GM18861 (cell line): ENCODE results near the gene FKBP3.
A peak's percentile ranks its signal among the peaks of the same experiment; 100 is the strongest.
"Not testable (repeated sequence)": the region's sequence is repeated elsewhere in the genome, so short reads cannot be mapped to it uniquely, and the experiment has no call there.

ENCODE experiments used
- ATAC-seq: cut with Tn5 transposase; IDR thresholded peaks from one replicate; pipeline ENCODE4 v1.9.1; 2021; ENCODE audit not compliant: unreplicated experiment

FKBP3 gene

GRCh38 chr14:45114327-45114726 lies 20.0 kb downstream of the FKBP3 start:
- ATAC-seq, result no peak

GRCh38 chr14:45112896-45113781 lies 21.1 kb downstream of the FKBP3 start:
- no peak for ATAC-seq

- no peak for ATAC-seq
These were observed 29.7 kb downstream of the FKBP3 start for GRCh38 chr14:45104561-45104960.

- no peak for ATAC-seq
These were observed 30.5 kb downstream of the FKBP3 start for GRCh38 chr14:45103806-45104205.

- no peak for ATAC-seq
These were observed 38.1 kb downstream of the FKBP3 start for GRCh38 chr14:45096218-45096617.

GRCh38 chr14:45095143-45095542 lies 39.1 kb downstream of the FKBP3 start:
- ATAC-seq, result no peak

GRCh38 chr14:45094275-45094674 lies 40.0 kb downstream of the FKBP3 start:
- no peak for ATAC-seq

- no peak for ATAC-seq
These were observed 42.6 kb downstream of the FKBP3 start for GRCh38 chr14:45091710-45092109.

GRCh38 chr14:45089813-45090212 lies 44.5 kb downstream of the FKBP3 start:
- peak; percentile 81 for ATAC-seq

GRCh38 chr14:45084946-45085346 lies 49.3 kb downstream of the FKBP3 start:
- no peak for ATAC-seq

- ATAC-seq, result peak; percentile 90
These were observed 50.1 kb downstream of the FKBP3 start, which contains the start of gene PRPF39 for GRCh38 chr14:45083976-45084722. PRPF39 (plus strand) TSS chr14:45084116; CDS start chr14:45095240, 11,124 bp downstream.

GRCh38 chr14:45083617-45083975 lies 50.7 kb downstream of the FKBP3 start:
- no peak for ATAC-seq

GRCh38 chr14:45082420-45082819 lies 51.9 kb downstream of the FKBP3 start:
- ATAC-seq, result no peak

- ATAC-seq, result not testable (repeated sequence)
These were observed 53.2 kb downstream of the FKBP3 start for GRCh38 chr14:45081096-45081495.

GRCh38 chr14:45080416-45080968 lies 53.8 kb downstream of the FKBP3 start:
- ATAC-seq, result not testable (repeated sequence)

- ATAC-seq, result no peak
These were observed 56.0 kb downstream of the FKBP3 start for GRCh38 chr14:45078323-45078722.

- no peak for ATAC-seq
These were observed 60.9 kb downstream of the FKBP3 start for GRCh38 chr14:45073231-45073879.

- ATAC-seq, result no peak
These were observed 62.2 kb downstream of the FKBP3 start for GRCh38 chr14:45072126-45072525.

GRCh38 chr14:45070215-45070614 lies 64.1 kb downstream of the FKBP3 start:
- ATAC-seq, result no peak

- ATAC-seq, result no peak
These were observed 65.9 kb downstream of the FKBP3 start for GRCh38 chr14:45068396-45068795.

- ATAC-seq, result no peak
These were observed 67.6 kb downstream of the FKBP3 start for GRCh38 chr14:45066667-45067066.
